Inferior parietal cortex (tissue), 1 donor: ENCODE measurements around the gene DUS1L.

Experiments
- DNase-seq: peaks from one replicate; pipeline ENCODE4 v3.0.0-alpha.2; 2016; ENCODE audit errors: extremely low spot score

Gene DUS1L

GRCh38 chr17:82065638-82066303 lies at the start of gene DUS1L:
DUS1L (minus strand) TSS chr17:82065804; CDS start chr17:82065059, 745 bp downstream.
- peak; percentile 65 for DNase-seq

- no peak for DNase-seq
Observed at GRCh38 chr17:82114872-82115271, 49.3 kb upstream of the DUS1L start.

GRCh38 chr17:82114447-82114846 lies 48.8 kb upstream of the DUS1L start:
- no peak for DNase-seq

- no peak for DNase-seq
Observed at GRCh38 chr17:82113941-82114340, 48.3 kb upstream of the DUS1L start.

GRCh38 chr17:82113422-82113821 lies 47.8 kb upstream of the DUS1L start:
- DNase-seq: no peak

- DNase-seq: no peak
Observed at GRCh38 chr17:82112914-82113311, 47.3 kb upstream of the DUS1L start.

GRCh38 chr17:82112181-82112913 lies 46.7 kb upstream of the DUS1L start:
- DNase-seq: no peak

GRCh38 chr17:82110298-82110697 lies 44.7 kb upstream of the DUS1L start:
- DNase-seq: no peak

GRCh38 chr17:82108961-82109475 lies 43.4 kb upstream of the DUS1L start:
- DNase-seq: no peak

- no peak for DNase-seq
Observed at GRCh38 chr17:82108496-82108945, 42.9 kb upstream of the DUS1L start.

- DNase-seq: no peak
Observed at GRCh38 chr17:82108038-82108437, 42.4 kb upstream of the DUS1L start.

- no peak for DNase-seq
Observed at GRCh38 chr17:82107341-82107860, 41.8 kb upstream of the DUS1L start.

- DNase-seq: no peak
Observed at GRCh38 chr17:82106688-82107305, 41.2 kb upstream of the DUS1L start.

- DNase-seq: no peak
Observed at GRCh38 chr17:82105882-82106687, 40.5 kb upstream of the DUS1L start.

GRCh38 chr17:82105417-82105881 lies 39.8 kb upstream of the DUS1L start:
- DNase-seq: no peak

GRCh38 chr17:82104797-82105416 lies 39.3 kb upstream of the DUS1L start:
- no peak for DNase-seq

- no peak for DNase-seq
Observed at GRCh38 chr17:82103553-82104451, 38.2 kb upstream of the DUS1L start.

GRCh38 chr17:82101767-82102679 lies 36.4 kb upstream of the DUS1L start:
- DNase-seq: no peak

- DNase-seq: no peak
Observed at GRCh38 chr17:82101301-82101715, 35.7 kb upstream of the DUS1L start.
